ENCODE data around the gene SLC8A3.

SLC8A3 gene

DNA sequence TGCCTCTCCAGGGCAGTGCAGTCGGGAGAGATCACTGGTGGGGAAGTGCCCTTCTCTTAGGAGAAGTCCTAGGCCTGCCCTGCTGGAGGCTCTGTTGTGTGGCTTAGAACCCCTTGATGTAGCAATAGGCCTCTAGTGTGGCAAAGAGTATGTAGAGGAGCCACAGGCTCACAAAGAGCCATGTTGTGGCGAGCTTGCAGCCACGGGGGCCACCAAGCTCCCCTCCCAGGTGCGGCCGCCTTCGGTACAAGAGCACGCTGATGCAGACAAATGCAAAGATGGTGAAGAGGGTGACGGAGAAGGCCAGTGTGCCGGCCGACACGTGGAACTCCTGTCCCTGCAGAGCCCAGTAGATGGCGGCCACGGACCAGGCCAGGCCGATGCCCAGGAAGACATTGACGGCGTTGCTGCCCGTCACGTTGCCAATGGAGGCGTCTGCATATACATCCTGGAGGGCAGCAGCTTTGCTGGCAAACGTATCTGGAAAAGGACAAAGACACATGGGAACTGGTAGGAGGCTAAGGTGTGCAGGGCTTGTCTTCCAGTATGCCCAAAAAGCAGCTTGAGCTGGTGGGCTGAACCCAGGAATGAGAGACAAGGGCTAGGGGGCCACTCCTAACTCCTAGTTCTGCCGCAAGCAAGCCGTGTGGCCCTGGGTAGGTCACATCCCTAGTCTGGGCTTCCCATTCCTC lies 142.8 kb downstream of the SLC8A3 start:
- Histone ChIP-seq H3K4me1 (ENCODE audit: control insufficient read depth, insufficient read depth, low read length) (no peaks in the 10 kb centered on the region), H3K9me3 (ENCODE audit: control insufficient read depth, insufficient read depth, low read depth, low read length) (no peaks in the 10 kb centered on the region), H3K27ac (ENCODE audit: low read depth, low read length) (no peak overlapping the region), H3K9ac (ENCODE audit: low read length) (no peak overlapping the region), H3K36me3 (ENCODE audit: control insufficient read depth, insufficient read depth, low read length) (no peaks in the 10 kb centered on the region), H3K27me3 (ENCODE audit: control insufficient read depth, insufficient read depth, low read length) (peaks cover 8% of the 10 kb centered on the region; the same call in 1 of the 2 replicates), H3K4me3 (ENCODE audit: low read depth, low read length) (no peak overlapping the region)

DNA sequence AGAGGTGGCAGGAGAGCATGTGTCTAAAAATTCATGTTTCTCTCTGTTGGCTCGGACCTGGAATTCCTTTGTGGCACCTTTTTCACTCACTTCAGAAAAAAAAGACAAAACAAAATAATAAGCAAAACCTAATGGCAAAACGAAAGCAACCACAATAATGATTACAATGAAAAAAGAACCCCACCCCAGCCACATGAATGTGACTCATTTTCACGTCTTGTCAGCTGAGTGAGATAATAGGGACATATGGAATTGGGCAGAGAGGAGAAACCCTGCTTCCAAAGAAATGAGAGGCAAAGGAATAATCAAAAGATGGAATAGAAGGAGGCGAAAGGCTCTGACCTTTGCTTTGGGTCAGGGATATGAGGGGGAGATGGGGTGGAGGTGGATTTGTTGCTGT lies 143.4 kb downstream of the SLC8A3 start:
- Histone ChIP-seq H3K4me3 (ENCODE audit: low read depth, low read length) (no peak overlapping the region), H3K36me3 (ENCODE audit: control insufficient read depth, insufficient read depth, low read length) (no peaks in the 10 kb centered on the region), H3K9me3 (ENCODE audit: control insufficient read depth, insufficient read depth, low read depth, low read length) (no peaks in the 10 kb centered on the region), H3K27me3 (ENCODE audit: control insufficient read depth, insufficient read depth, low read length) (peaks cover 8% of the 10 kb centered on the region; the same call in 1 of the 2 replicates), H3K9ac (ENCODE audit: low read length) (no peak overlapping the region), H3K4me1 (ENCODE audit: control insufficient read depth, insufficient read depth, low read length) (no peaks in the 10 kb centered on the region), H3K27ac (ENCODE audit: low read depth, low read length) (no peak overlapping the region)

DNA sequence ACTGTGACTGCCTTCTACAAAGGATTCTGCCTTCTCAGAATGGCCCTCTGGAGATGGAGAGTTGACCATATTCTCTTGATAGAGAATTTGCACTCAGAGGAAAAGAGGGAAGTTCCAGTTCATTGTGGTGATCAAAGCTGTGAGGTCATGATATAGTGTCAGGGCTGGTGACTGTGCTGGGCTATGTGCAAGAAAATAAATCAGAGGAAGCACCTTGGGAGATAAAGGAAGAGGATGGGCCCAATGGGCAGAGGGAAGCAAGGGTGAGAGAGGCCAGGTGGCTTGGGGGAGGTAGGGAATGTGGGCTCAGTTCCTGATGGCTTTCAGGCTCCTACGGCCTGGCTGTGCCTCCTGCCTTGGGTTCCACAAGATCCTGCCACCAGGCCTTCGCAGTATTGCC lies 145.8 kb downstream of the SLC8A3 start:
- Histone ChIP-seq H3K36me3 (ENCODE audit: control insufficient read depth, insufficient read depth, low read length) (no peaks in the 10 kb centered on the region), H3K27me3 (ENCODE audit: control insufficient read depth, insufficient read depth, low read length) (peaks cover 8% of the 10 kb centered on the region), H3K27ac (ENCODE audit: low read depth, low read length) (no peak overlapping the region), H3K9me3 (ENCODE audit: control insufficient read depth, insufficient read depth, low read depth, low read length) (no peaks in the 10 kb centered on the region), H3K4me3 (ENCODE audit: low read depth, low read length) (no peak overlapping the region), H3K9ac (ENCODE audit: low read length) (no peak overlapping the region), H3K4me1 (ENCODE audit: control insufficient read depth, insufficient read depth, low read length) (no peaks in the 10 kb centered on the region)

DNA sequence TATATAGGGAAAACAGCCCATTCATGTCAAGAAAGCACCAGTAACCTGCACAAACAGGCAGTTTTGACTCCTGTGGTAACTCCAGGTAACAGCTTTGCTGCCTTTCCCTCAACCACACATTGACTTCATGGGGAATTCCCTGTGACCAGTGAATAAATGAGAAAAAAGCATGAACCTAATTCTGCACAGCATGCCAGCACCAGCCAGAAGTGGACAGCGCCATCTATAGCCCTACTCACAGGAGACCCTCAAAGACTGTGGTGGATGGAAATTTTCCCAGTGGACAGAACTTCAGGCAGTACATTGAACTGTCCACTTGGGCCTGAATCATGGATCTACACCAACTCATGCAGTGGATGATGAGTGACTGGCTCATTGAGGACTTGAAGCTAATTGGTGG lies 152.1 kb downstream of the SLC8A3 start:
- no peaks in the 10 kb centered on the region; the same call in 1 of the 2 replicates for H3K27me3 ChIP-seq (ENCODE audit: control insufficient read depth, insufficient read depth, low read length)
- no peaks in the 10 kb centered on the region for H3K36me3 ChIP-seq (ENCODE audit: control insufficient read depth, insufficient read depth, low read length)
- no peak overlapping the region for H3K27ac ChIP-seq (ENCODE audit: low read depth, low read length)
- no peaks in the 10 kb centered on the region for H3K9me3 ChIP-seq (ENCODE audit: control insufficient read depth, insufficient read depth, low read depth, low read length)
- H3K9ac ChIP-seq (ENCODE audit: low read length) = no peak overlapping the region
- H3K4me1 ChIP-seq (ENCODE audit: control insufficient read depth, insufficient read depth, low read length) = peaks cover 12% of the 10 kb centered on the region
- H3K4me3 ChIP-seq (ENCODE audit: low read depth, low read length) = no peak overlapping the region

DNA sequence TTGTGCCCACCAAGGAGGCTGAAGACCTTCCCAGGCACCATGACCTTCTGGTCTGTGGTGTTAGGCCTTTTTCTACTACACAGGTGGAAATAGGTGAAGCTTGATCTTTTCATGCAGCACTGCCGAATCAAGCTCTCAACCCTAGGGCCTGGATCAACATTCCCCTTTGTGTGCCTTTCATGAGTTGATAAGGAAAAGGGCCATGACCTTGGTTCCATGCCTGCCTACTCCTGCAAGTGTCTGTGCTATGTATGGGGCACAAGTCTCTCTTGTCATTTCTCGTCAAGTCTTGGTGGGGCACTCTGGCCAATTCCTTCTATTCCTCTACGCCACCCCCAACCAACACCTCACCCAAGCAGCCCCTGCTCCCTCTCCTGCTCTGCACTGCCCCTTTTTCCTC lies 154.5 kb downstream of the SLC8A3 start:
- Histone ChIP-seq H3K36me3 (ENCODE audit: control insufficient read depth, insufficient read depth, low read length) (no peaks in the 10 kb centered on the region), H3K27ac (ENCODE audit: low read depth, low read length) (no peak overlapping the region), H3K4me3 (ENCODE audit: low read depth, low read length) (no peak overlapping the region), H3K9me3 (ENCODE audit: control insufficient read depth, insufficient read depth, low read depth, low read length) (no peaks in the 10 kb centered on the region), H3K4me1 (ENCODE audit: control insufficient read depth, insufficient read depth, low read length) (peaks cover 12% of the 10 kb centered on the region), H3K27me3 (ENCODE audit: control insufficient read depth, insufficient read depth, low read length) (no peaks in the 10 kb centered on the region; the same call in 1 of the 2 replicates), H3K9ac (ENCODE audit: low read length) (no peak overlapping the region)

DNA sequence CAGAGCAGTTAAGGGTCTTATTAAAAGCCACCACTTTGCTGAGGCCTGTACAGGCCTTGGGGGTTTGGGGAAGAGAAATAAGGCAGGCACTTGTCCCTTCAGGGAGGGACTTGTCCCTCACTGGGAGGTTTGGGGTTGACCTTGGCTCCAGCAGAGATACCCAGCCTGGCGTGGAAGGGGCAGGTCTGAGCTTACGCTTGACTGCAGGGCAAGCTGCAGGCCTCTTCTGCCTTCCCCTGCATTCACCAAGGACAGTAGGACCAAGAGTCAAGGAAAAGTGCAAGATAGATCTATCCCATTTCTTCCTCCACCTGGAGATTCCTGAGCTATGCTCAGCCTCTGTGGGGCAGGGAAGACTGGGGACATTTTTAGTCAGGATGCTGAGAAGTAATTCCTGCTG lies 155.2 kb downstream of the SLC8A3 start:
- Histone ChIP-seq H3K27ac (ENCODE audit: low read depth, low read length) (no peak overlapping the region), H3K4me3 (ENCODE audit: low read depth, low read length) (no peak overlapping the region), H3K9ac (ENCODE audit: low read length) (no peak overlapping the region), H3K9me3 (ENCODE audit: control insufficient read depth, insufficient read depth, low read depth, low read length) (no peaks in the 10 kb centered on the region), H3K27me3 (ENCODE audit: control insufficient read depth, insufficient read depth, low read length) (no peaks in the 10 kb centered on the region; the same call in 1 of the 2 replicates), H3K36me3 (ENCODE audit: control insufficient read depth, insufficient read depth, low read length) (no peaks in the 10 kb centered on the region), H3K4me1 (ENCODE audit: control insufficient read depth, insufficient read depth, low read length) (peaks cover 12% of the 10 kb centered on the region)

DNA sequence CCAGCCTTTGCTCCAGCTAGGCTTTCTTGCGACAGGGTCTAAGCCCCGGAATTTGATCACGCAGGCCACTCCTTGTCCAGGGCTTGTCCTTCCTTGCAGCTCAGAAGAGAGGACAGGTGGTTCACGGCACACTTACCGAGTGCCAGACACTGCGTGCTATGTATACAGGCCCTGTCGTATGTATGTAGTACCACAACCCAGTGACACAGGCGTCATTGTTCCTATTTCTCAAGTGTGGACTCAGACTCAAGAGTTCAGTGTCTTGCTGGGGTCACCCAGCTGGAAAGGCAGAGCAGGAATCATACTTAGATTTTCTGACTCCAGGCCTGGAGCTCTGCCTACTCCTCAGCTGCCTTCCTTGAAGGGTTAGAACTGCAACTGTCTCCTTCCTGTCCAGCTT lies 155.6 kb downstream of the SLC8A3 start:
- Histone ChIP-seq H3K9me3 (ENCODE audit: control insufficient read depth, insufficient read depth, low read depth, low read length) (no peaks in the 10 kb centered on the region), H3K27ac (ENCODE audit: low read depth, low read length) (no peak overlapping the region), H3K4me3 (ENCODE audit: low read depth, low read length) (no peak overlapping the region), H3K4me1 (ENCODE audit: control insufficient read depth, insufficient read depth, low read length) (peaks cover 12% of the 10 kb centered on the region), H3K27me3 (ENCODE audit: control insufficient read depth, insufficient read depth, low read length) (no peaks in the 10 kb centered on the region), H3K9ac (ENCODE audit: low read length) (no peak overlapping the region), H3K36me3 (ENCODE audit: control insufficient read depth, insufficient read depth, low read length) (no peaks in the 10 kb centered on the region)

DNA sequence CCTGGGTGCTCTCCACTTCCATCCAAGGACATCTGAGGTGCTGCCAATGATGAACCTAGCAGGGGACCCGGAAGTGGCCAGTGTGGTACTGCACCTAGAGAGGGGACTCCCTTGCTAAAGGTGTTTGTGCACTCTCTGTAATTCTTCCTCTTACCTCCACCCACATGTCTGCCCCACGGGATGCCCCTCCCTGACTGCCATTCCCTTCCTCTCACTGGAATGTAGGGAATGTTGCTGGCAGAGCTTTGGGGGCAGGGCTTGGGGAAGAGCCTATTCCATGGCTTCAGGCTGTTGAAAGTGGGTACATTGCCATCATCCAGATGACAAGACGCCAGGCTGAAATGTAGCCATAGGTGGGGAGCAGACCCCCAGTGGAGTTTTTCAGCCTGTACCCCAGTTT lies 156.3 kb downstream of the SLC8A3 start:
- Histone ChIP-seq H3K27ac (ENCODE audit: low read depth, low read length) (no peak overlapping the region), H3K4me3 (ENCODE audit: low read depth, low read length) (no peak overlapping the region), H3K9ac (ENCODE audit: low read length) (no peak overlapping the region), H3K36me3 (ENCODE audit: control insufficient read depth, insufficient read depth, low read length) (no peaks in the 10 kb centered on the region), H3K27me3 (ENCODE audit: control insufficient read depth, insufficient read depth, low read length) (no peaks in the 10 kb centered on the region), H3K9me3 (ENCODE audit: control insufficient read depth, insufficient read depth, low read depth, low read length) (no peaks in the 10 kb centered on the region), H3K4me1 (ENCODE audit: control insufficient read depth, insufficient read depth, low read length) (peaks cover 12% of the 10 kb centered on the region)

DNA sequence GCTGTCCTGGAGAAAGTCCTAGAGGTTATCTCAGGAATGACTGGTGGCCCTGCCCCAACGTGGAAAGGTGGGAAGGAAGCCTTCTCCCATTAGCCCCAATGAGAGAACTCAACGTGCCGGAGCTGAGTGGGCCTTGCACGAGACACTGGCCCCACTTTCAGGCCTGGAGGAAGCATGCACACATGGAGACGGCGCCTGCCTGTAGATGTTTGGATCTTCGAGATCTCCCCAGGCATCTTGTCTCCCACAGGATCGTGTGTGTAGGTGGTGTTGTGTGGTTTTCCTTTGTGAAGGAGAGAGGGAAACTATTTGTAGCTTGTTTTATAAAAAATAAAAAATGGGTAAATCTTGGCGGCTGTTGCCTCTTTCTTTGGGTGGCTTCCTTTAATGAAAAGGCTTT lies 156.7 kb downstream of the SLC8A3 start:
- H3K9ac ChIP-seq (ENCODE audit: low read length) = no peak overlapping the region
- H3K27ac ChIP-seq (ENCODE audit: low read depth, low read length) = no peak overlapping the region
- no peaks in the 10 kb centered on the region for H3K36me3 ChIP-seq (ENCODE audit: control insufficient read depth, insufficient read depth, low read length)
- H3K4me3 ChIP-seq (ENCODE audit: low read depth, low read length) = no peak overlapping the region
- no peaks in the 10 kb centered on the region for H3K27me3 ChIP-seq (ENCODE audit: control insufficient read depth, insufficient read depth, low read length)
- peaks cover 12% of the 10 kb centered on the region for H3K4me1 ChIP-seq (ENCODE audit: control insufficient read depth, insufficient read depth, low read length)
- H3K9me3 ChIP-seq (ENCODE audit: control insufficient read depth, insufficient read depth, low read depth, low read length) = no peaks in the 10 kb centered on the region

DNA sequence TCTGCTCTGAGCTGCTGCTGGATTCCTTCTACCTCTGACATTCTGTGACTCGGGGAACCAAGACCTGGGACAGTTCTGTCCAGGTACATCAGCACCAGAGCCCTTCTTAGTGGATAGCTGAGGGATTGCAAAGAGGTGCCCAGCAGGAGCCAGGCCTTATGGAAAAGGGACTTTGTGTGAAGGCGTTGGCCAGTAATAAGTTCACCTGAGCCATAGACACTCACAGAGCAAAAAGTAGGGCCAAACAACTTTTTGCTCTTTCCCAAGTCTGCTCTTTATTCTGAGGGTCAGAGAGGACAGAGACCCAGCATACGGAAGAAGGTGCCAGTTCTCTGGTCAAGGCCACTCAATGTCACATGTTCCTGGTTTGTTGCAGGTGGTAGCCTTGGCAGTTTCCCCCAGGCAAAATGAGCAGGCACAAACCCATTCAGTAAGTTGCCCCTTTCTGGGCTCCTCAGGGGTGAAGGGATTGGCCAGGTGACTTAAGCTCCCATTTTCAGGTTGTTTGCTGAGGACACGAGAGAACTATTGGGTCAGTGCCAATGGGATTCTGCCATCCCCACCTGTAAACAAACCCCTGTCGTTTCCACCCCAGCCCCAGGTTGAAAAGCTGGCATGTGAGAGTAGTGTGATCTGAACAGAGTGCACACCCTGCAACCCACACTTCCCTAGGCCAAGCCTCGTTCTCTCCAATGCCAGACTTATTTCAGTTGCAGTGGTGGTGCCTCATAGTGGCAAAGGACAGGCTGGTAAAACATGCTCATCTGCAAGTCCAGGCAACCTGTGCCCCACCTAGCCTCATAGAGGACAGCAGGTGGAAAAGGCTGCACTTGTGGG lies 159.2 kb downstream of the SLC8A3 start:
- no peak overlapping the region for H3K27ac ChIP-seq (ENCODE audit: low read depth, low read length)
- H3K4me3 ChIP-seq (ENCODE audit: low read depth, low read length) = no peak overlapping the region
- H3K4me1 ChIP-seq (ENCODE audit: control insufficient read depth, insufficient read depth, low read length) = peaks cover 12% of the 10 kb centered on the region
- H3K9ac ChIP-seq (ENCODE audit: low read length) = no peak overlapping the region
- H3K36me3 ChIP-seq (ENCODE audit: control insufficient read depth, insufficient read depth, low read length) = no peaks in the 10 kb centered on the region
- no peaks in the 10 kb centered on the region for H3K27me3 ChIP-seq (ENCODE audit: control insufficient read depth, insufficient read depth, low read length)
- H3K9me3 ChIP-seq (ENCODE audit: control insufficient read depth, insufficient read depth, low read depth, low read length) = no peaks in the 10 kb centered on the region

DNA sequence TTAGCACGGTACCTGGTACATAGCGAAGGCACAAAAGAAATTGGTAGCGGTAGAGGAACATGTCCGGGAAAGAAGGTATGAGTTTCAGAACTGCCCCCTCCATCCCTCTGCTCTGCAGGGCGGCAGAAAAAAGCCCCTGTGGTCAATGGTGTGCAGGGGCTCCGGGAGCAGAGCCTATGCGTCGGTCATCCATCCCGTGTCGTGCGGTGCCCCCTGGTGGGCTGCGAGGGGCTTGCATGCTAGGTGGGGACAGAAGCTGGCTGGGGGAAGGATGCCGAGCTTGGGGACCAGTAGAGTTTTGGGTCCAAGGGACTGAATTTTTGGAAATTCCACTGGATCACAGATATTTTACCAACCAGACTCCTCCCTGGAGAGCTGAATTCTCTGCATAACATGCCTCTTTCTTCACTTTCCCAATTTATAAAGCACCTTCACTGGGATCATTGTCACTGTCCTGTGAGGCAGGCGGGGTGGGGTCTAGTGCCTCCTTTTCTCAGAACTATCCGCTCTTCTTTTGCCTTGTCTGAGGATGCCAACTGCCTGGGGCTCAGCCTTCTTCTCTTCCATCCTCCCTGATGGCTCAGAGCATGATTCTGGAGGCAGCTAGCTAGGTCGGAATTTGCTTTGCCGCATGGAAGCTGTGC lies 160.8 kb downstream of the SLC8A3 start:
- H3K27me3 ChIP-seq (ENCODE audit: control insufficient read depth, insufficient read depth, low read length) = no peaks in the 10 kb centered on the region
- H3K4me3 ChIP-seq (ENCODE audit: low read depth, low read length) = no peak overlapping the region
- no peaks in the 10 kb centered on the region for H3K9me3 ChIP-seq (ENCODE audit: control insufficient read depth, insufficient read depth, low read depth, low read length)
- H3K27ac ChIP-seq (ENCODE audit: low read depth, low read length) = no peak overlapping the region
- H3K4me1 ChIP-seq (ENCODE audit: control insufficient read depth, insufficient read depth, low read length) = peaks cover 7% of the 10 kb centered on the region
- no peak overlapping the region for H3K9ac ChIP-seq (ENCODE audit: low read length)
- H3K36me3 ChIP-seq (ENCODE audit: control insufficient read depth, insufficient read depth, low read length) = no peaks in the 10 kb centered on the region

All from HUES6 (cell line).